SKM-1 treated with dmso at 0.1 percent for 144 hours (cell line): ENCODE measurements around the gene ATP6V0D1.
"Not testable (repeated sequence)": the region's sequence is repeated elsewhere in the genome, so short reads cannot be mapped to it uniquely, and the experiment has no call there.

Experiments
- DNase-seq: peaks from one replicate; lab custom pipeline; 2025; ENCODE audit not compliant: unreplicated experiment; lab: John Stamatoyannopoulos, UW

Gene ATP6V0D1

GRCh38 chr16:67429799-67430503 is 51.0 kb downstream of the ATP6V0D1 start:
- DNase-seq = no peak

GRCh38 chr16:67429053-67429798 is 51.7 kb downstream of the ATP6V0D1 start:
- no peak for DNase-seq

- DNase-seq = peak; percentile 46
These were observed 52.7 kb downstream of the ATP6V0D1 start for GRCh38 chr16:67428146-67428731.

- DNase-seq = no peak
These were observed 54.0 kb downstream of the ATP6V0D1 start for GRCh38 chr16:67426950-67427349.

- DNase-seq = no peak
These were observed 54.9 kb downstream of the ATP6V0D1 start for GRCh38 chr16:67426022-67426421.

- no peak for DNase-seq
These were observed 55.4 kb downstream of the ATP6V0D1 start for GRCh38 chr16:67425580-67425979.

GRCh38 chr16:67425061-67425460 is 55.9 kb downstream of the ATP6V0D1 start:
- no peak for DNase-seq

GRCh38 chr16:67424261-67424615 is 56.7 kb downstream of the ATP6V0D1 start:
- no peak for DNase-seq

GRCh38 chr16:67423611-67424260 is 57.2 kb downstream of the ATP6V0D1 start:
- no peak for DNase-seq

- no peak for DNase-seq
These were observed 57.9 kb downstream of the ATP6V0D1 start for GRCh38 chr16:67423015-67423414.

GRCh38 chr16:67421030-67421429 is 59.9 kb downstream of the ATP6V0D1 start:
- DNase-seq = no peak

GRCh38 chr16:67419931-67420330 is 61.0 kb downstream of the ATP6V0D1 start:
- DNase-seq = no peak

- no peak for DNase-seq
These were observed 61.5 kb downstream of the ATP6V0D1 start for GRCh38 chr16:67419502-67419901.

GRCh38 chr16:67417333-67418061 is 63.5 kb downstream of the ATP6V0D1 start:
- DNase-seq = no peak

- DNase-seq = no peak
These were observed 64.8 kb downstream of the ATP6V0D1 start, which contains the start of gene ZDHHC1 for GRCh38 chr16:67415872-67416793. TSS of gene ZDHHC1 (minus strand) at chr16:67416477. CDS start at chr16:67407775, 8,702 bp downstream.

GRCh38 chr16:67415421-67415820 is 65.5 kb downstream of the ATP6V0D1 start:
- DNase-seq = not testable (repeated sequence)

- DNase-seq = no peak
These were observed 66.7 kb downstream of the ATP6V0D1 start for GRCh38 chr16:67413978-67414911.

GRCh38 chr16:67412294-67412693 is 68.7 kb downstream of the ATP6V0D1 start:
- DNase-seq = no peak

- DNase-seq = no peak
These were observed 69.6 kb downstream of the ATP6V0D1 start for GRCh38 chr16:67411339-67411738.
